HEK293 (cell line): Measurements from ENCODE around the gene IGFL1.

ENCODE experiments used
- CTCF ChIA-PET: fragments of 350-600 bp; formaldehyde crosslinking; extraction: SDS; loops from one replicate; lab custom pipeline; 2021; ENCODE audit warnings: antibody characterized with exemption; lab: Yijun Ruan, JAX
- POLR2A ChIA-PET: fragments of 300-600 bp; formaldehyde crosslinking; extraction: SDS; loops from one replicate; lab custom pipeline; 2020; ENCODE audit warnings: antibody characterized with exemption, inconsistent platforms; lab: Yijun Ruan, JAX
- H3K27ac ChIP-seq: fragments of 200-500 bp; sonication (Bioruptor generic); 2 replicates; pipeline ENCODE4 v1.5.1; 2014; ENCODE audit warnings: low read depth, low read length, control low read depth, inconsistent platforms; ENCODE audit errors: extremely low read depth
- H3K36me3 ChIP-seq, 2 experiments: fragments of 200-500 bp in 1 of 2; sonication (Bioruptor generic) in 1 of 2; 1 replicate in 1 of 2; 2 replicates in 1 of 2; pipeline ENCODE4 v1.5.1; 2014 to 2017; ENCODE audit warnings: inconsistent platforms in 2 of 2, low read length in 2 of 2; ENCODE audit not compliant: control insufficient read depth in 2 of 2, insufficient read depth in 1 of 2
- H3K4me1 ChIP-seq: fragments of 200-500 bp; sonication (Bioruptor generic); 2 replicates; pipeline ENCODE4 v1.5.1; 2014; ENCODE audit warnings: mild to moderate bottlenecking, low read length, inconsistent platforms; ENCODE audit not compliant: control insufficient read depth, insufficient read depth
- H3K4me3 ChIP-seq: 2 replicates; pipeline ENCODE4 v1.5.1; 2011; ENCODE audit warnings: low read depth, mild to moderate bottlenecking, control low read depth, low read length, moderate library complexity
- H3K9me3 ChIP-seq: fragments of 200-500 bp; sonication (Bioruptor generic); 2 replicates; pipeline ENCODE4 v1.5.1; 2014; ENCODE audit warnings: low read depth, low read length, inconsistent platforms; ENCODE audit not compliant: control insufficient read depth, insufficient read depth
- BCL6B ChIP-seq: fragments of 450-650 bp; formaldehyde crosslinking; IDR thresholded peaks from 2 replicates; pipeline ENCODE4 v1.5.1; 2017; ENCODE audit warnings: missing biosample characterization, missing genetic modification characterization
- PATZ1 ChIP-seq: fragments of 450-650 bp; formaldehyde crosslinking; IDR thresholded peaks from 2 replicates; pipeline ENCODE4 v1.5.1; 2016; ENCODE audit warnings: missing biosample characterization, missing genetic modification characterization
- TRIM28 ChIP-seq: IDR thresholded peaks from 2 replicates; pipeline ENCODE4 v1.6.1; 2011; ENCODE audit warnings: low read length, control low read depth, borderline replicate concordance
- ZBTB17 ChIP-seq: fragments of 450-650 bp; formaldehyde crosslinking; IDR thresholded peaks from 2 replicates; pipeline ENCODE4 v1.5.1; 2016; ENCODE audit warnings: missing biosample characterization, missing genetic modification characterization
- ZBTB44 ChIP-seq: fragments of 450-650 bp; IDR thresholded peaks from 2 replicates; pipeline ENCODE4 v1.5.1; 2018; ENCODE audit warnings: missing biosample characterization, mild to moderate bottlenecking, missing genetic modification characterization
- ZNF148 ChIP-seq: fragments of 450-650 bp; formaldehyde crosslinking; IDR thresholded peaks from 2 replicates; pipeline ENCODE4 v1.5.0; 2017; ENCODE audit warnings: missing biosample characterization, missing genetic modification characterization, borderline replicate concordance
- ZNF211 ChIP-seq: fragments of 450-650 bp; formaldehyde crosslinking; IDR thresholded peaks from 2 replicates; pipeline ENCODE4 v1.5.1; 2016; ENCODE audit warnings: low read depth, missing biosample characterization, missing genetic modification characterization
- ZNF24 ChIP-seq: fragments of 450-650 bp; formaldehyde crosslinking; IDR thresholded peaks from 2 replicates; pipeline ENCODE4 v1.5.1; 2016; ENCODE audit warnings: missing biosample characterization, missing genetic modification characterization
- ZNF248 ChIP-seq: fragments of 450-650 bp; formaldehyde crosslinking; IDR thresholded peaks from 2 replicates; pipeline ENCODE4 v1.5.1; 2017; ENCODE audit warnings: missing biosample characterization, missing genetic modification characterization
- ZNF529 ChIP-seq: fragments of 450-650 bp; formaldehyde crosslinking; IDR thresholded peaks from 2 replicates; pipeline ENCODE4 v1.5.1; 2017; ENCODE audit warnings: missing genetic modification characterization, missing biosample characterization; ENCODE audit not compliant: insufficient replicate concordance
- ZNF621 ChIP-seq: fragments of 450-650 bp; formaldehyde crosslinking; IDR thresholded peaks from 2 replicates; pipeline ENCODE4 v1.5.1; 2017; ENCODE audit warnings: missing biosample characterization, missing genetic modification characterization
- ZNF626 ChIP-seq: fragments of 450-650 bp; sonication (Bioruptor Pico); formaldehyde crosslinking; IDR thresholded peaks from 2 replicates; pipeline ENCODE4 v1.5.1; 2018; ENCODE audit warnings: missing biosample characterization, missing genetic modification characterization, inconsistent platforms
- ZNF639 ChIP-seq: fragments of 450-650 bp; formaldehyde crosslinking; IDR thresholded peaks from 2 replicates; pipeline ENCODE4 v1.5.1; 2016; ENCODE audit warnings: missing biosample characterization, missing genetic modification characterization
- ZNF670 ChIP-seq: fragments of 450-650 bp; formaldehyde crosslinking; IDR thresholded peaks from 2 replicates; pipeline ENCODE4 v1.5.1; 2016; ENCODE audit warnings: missing biosample characterization, missing genetic modification characterization, low read depth
- ZNF701 ChIP-seq: fragments of 450-650 bp; formaldehyde crosslinking; IDR thresholded peaks from 2 replicates; pipeline ENCODE4 v1.5.1; 2016; ENCODE audit warnings: missing biosample characterization, missing genetic modification characterization
- ZNF843 ChIP-seq: fragments of 450-650 bp; formaldehyde crosslinking; IDR thresholded peaks from 2 replicates; pipeline ENCODE4 v1.5.1; 2016; ENCODE audit warnings: missing biosample characterization, missing genetic modification characterization
- ZSCAN4 ChIP-seq: fragments of 450-650 bp; formaldehyde crosslinking; IDR thresholded peaks from 2 replicates; pipeline ENCODE4 v1.5.1; 2017; ENCODE audit warnings: missing biosample characterization, missing genetic modification characterization

IGFL1 gene

GRCh38 chr19:46196410-46197124, 33.0 kb upstream of the IGFL1 start:
- POLR2A ChIA-PET, result interaction anchor here (0.6 kb wide), 1 partner anchor 235 kb away, joined by 7 read pairs; no protein-coding TSS in a partner anchor
- Histone ChIP-seq H3K9me3 (no peaks in the 10 kb centered on the region), H3K36me3 (no peaks in the 10 kb centered on the region)

GRCh38 chr19:46197314-46198070, 32.0 kb upstream of the IGFL1 start:
- no peaks in the 10 kb centered on the region for H3K9me3 ChIP-seq
- H3K4me3 ChIP-seq, result no peak overlapping the region
- no peak overlapping the region for H3K27ac ChIP-seq
- ChIA-PET POLR2A (interaction anchor here (0.6 kb wide), 1 partner anchor 234 kb away, joined by 7 read pairs; no protein-coding TSS in a partner anchor), CTCF (interaction anchor here (10.6 kb wide), 1 partner anchor 118 kb away, joined by 256 read pairs; no protein-coding TSS in a partner anchor)
- no peaks in the 10 kb centered on the region for H3K36me3 ChIP-seq
- TF ChIP-seq PATZ1 (no peak), ZSCAN4 (tag by site-specific recombination) (no peak)
- H3K4me1 ChIP-seq, result peaks cover 10% of the 10 kb centered on the region

More at GRCh38 chr19:46196410-46197124, 33.0 kb upstream of the IGFL1 start:
- no peak overlapping the region for H3K27ac ChIP-seq
- TF ChIP-seq ZNF148 (no peak), ZNF211 (tag by site-specific recombination) (no peak), ZNF248 (tag by site-specific recombination) (no peak), ZNF701 (no peak), ZNF670 (tag by site-specific recombination) (no peak), ZNF626 (tag by site-specific recombination) (no peak)
- H3K4me1 ChIP-seq, result peaks cover 10% of the 10 kb centered on the region
- CTCF ChIA-PET, result interaction anchor here (10.6 kb wide), 1 partner anchor 117 kb away, joined by 256 read pairs; no protein-coding TSS in a partner anchor
- no peak overlapping the region for H3K4me3 ChIP-seq

GRCh38 chr19:46198756-46199155, 30.8 kb upstream of the IGFL1 start:
- no peaks in the 10 kb centered on the region for H3K9me3 ChIP-seq
- H3K4me3 ChIP-seq, result no peak overlapping the region
- peaks cover 5% of the 10 kb centered on the region; the same call in 1 of the 2 replicates for H3K4me1 ChIP-seq
- ChIA-PET CTCF (interaction anchor here (0.7 to 1.9 kb wide), 3 partner anchors 9 to 69 kb away, joined by 3 to 5 read pairs (median 3); no protein-coding TSS in a partner anchor), POLR2A (no interaction called here)
- no peak overlapping the region for H3K27ac ChIP-seq
- H3K36me3 ChIP-seq, result no peaks in the 10 kb centered on the region
- no peak for TF ChIP-seq ZNF529 (tag by site-specific recombination)
- no peak for TF ChIP-seq ZNF621 (tag by site-specific recombination)
- no peak for TF ChIP-seq ZBTB17 (tag by site-specific recombination)
- TF ChIP-seq BCL6B, result no peak
- no peak for TF ChIP-seq TRIM28
- TF ChIP-seq ZBTB44 (tag by site-specific recombination), result no peak
- no peak for TF ChIP-seq ZNF639 (tag by site-specific recombination)
- TF ChIP-seq ZNF843, result no peak
- no peak for TF ChIP-seq ZNF24
